HS-5 (cell line): ENCODE data around the gene POLR3G.

Experiments
- DNase-seq: peaks from one replicate; pipeline ENCODE4 v3.0.0-alpha.2; 2012; ENCODE audit warnings: low read depth

Gene POLR3G

GRCh38 chr5:90551376-90551775, 76.7 kb downstream of the POLR3G start:
- no peak for DNase-seq

GRCh38 chr5:90553711-90554110, 79.0 kb downstream of the POLR3G start:
- DNase-seq = no peak

- no peak for DNase-seq
Observed at GRCh38 chr5:90554358-90555006, 79.8 kb downstream of the POLR3G start.

- DNase-seq = no peak
Observed at GRCh38 chr5:90555666-90556065, 81.0 kb downstream of the POLR3G start.

- DNase-seq = no peak
Observed at GRCh38 chr5:90557391-90557790, 82.7 kb downstream of the POLR3G start.

- no peak for DNase-seq
Observed at GRCh38 chr5:90557871-90558270, 83.2 kb downstream of the POLR3G start.

- no peak for DNase-seq
Observed at GRCh38 chr5:90558344-90559192, 83.9 kb downstream of the POLR3G start, which contains the start of gene ADGRV1. Gene ADGRV1, plus strand, starts transcription at chr5:90558797. Its CDS starts 99 bp downstream, at chr5:90558896.

GRCh38 chr5:90560771-90561170, 86.1 kb downstream of the POLR3G start:
- no peak for DNase-seq

- no peak for DNase-seq
Observed at GRCh38 chr5:90561766-90562165, 87.1 kb downstream of the POLR3G start.

- no peak for DNase-seq
Observed at GRCh38 chr5:90562341-90562740, 87.7 kb downstream of the POLR3G start.

- no peak for DNase-seq
Observed at GRCh38 chr5:90563108-90563507, 88.4 kb downstream of the POLR3G start.
